ENCODE results near the gene COL20A1. TPM values are rescaled to one million over a fixed set of nuclear protein-coding genes. Genes with fewer than 3 reads are reported as not detected.

COL20A1 gene
- total RNA-seq, 4 donors from 2014 or later: not detected

DNA sequence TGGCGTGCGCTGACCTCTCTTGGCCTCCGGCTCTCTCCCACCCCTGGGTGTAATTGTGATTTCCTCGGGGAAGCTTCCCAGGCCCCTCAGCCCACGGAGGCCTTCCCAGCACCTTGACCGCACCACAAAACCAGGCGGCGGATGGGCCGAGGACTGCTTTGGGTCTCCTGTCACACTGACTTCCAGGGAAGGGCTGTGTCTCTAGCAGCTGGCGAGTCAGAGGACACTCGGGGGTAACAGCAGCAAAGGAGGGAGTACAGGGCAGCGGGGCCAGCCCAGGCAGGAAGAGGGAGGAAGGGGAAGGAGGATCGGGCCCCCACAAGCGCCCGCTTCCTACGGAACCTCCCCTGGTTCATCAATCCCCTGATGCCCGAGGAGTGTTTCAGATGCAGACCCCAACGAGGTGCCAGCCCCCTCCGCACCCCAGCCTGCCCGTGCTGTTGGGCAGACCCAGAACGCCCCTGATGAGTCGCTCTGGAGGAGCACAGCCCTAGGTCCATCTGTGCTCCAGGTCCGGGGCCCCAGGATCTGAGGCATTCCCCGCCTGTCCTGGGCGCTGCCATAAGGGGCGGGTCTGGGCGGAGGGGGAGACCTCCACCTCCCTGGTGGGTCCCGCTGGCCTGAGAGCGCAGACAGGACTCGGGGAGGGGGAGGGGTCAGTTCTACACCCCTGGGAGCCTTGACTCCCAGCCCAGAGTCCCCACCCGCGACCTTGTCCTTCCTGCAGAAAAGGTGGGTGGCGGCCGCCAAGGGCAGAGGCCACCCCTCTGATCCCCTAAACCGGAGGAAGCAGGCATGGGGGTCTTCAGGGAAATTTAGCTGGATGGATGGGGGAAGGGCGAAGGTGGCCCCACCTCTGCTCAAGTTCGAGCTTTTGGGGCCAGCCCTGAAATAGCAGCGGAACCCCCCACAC lies 67.2 kb downstream of the COL20A1 start:
- TF ChIP-seq CTCF (IDR thresholded peaks at IDR 0.05): no peak
- DNase-seq (ENCODE audit: low spot score) (no peak), ATAC-seq (ENCODE audit: low FRiP score) (no peak)

GRCh38 chr20:63360850-63361518 lies 68.0 kb downstream of the COL20A1 start, which contains the start of gene CHRNA4:
CHRNA4 (minus strand) TSS chr20:63361349; CDS start chr20:63361165, 184 bp downstream.
- no peak for TF ChIP-seq CTCF (IDR thresholded peaks at IDR 0.05)
- ATAC-seq (ENCODE audit: low FRiP score) (no peak), DNase-seq (ENCODE audit: low spot score) (no peak)

DNA sequence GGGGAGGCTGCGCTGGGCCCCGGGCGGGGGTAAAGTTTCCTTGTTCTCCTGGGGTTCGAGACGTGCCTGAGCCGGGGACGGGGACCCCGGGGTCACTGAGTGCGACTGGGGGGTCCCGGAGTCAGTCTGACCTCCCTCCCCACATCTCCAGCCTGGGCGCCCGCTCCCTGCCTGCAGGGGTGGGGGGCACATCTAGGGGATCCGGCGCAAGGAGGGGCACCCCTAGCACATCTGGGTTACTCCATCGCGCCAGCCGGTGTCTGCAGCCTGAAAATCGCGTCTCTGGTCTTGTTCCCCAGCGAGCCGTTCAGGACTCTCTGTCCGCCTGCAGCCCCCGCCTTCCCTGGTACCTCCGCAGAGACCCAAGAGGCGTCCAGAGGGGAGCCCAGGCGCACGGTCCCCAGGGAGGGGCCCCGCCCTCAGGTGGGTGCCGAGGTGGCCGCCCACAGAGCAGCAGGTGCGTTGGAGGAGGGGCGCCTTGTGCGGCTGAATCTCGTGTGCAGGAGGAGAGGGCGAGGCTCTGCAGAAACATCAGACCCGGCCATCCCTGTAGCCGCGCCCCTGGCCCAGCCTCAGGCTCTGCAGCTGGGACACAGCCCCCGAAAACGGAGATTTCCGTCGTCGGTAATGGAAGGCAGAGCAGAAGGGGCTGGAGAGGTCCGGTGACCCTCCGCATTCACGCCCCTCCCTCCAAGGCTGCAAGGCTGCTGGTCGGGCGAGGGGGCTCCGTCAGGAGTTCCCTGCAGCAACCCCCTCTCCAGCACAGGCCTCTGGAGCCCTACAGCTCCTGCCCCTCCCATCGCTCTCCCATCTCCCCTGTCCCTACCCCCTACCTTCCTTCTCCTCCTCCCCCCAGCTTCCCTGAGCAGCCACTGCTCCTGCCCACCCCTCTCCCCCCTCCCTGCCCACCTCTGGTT lies 68.8 kb downstream of the COL20A1 start:
- TF ChIP-seq CTCF (IDR thresholded peaks at IDR 0.05): no peak
- DNase-seq (ENCODE audit: low spot score) (no peak), ATAC-seq (ENCODE audit: low FRiP score) (no peak)

- no peak for ATAC-seq (ENCODE audit: low FRiP score)
- no peak for TF ChIP-seq CTCF (IDR thresholded peaks at IDR 0.05)
- DNase-seq (ENCODE audit: low spot score): no peak
These were observed 69.5 kb downstream of the COL20A1 start for GRCh38 chr20:63362436-63363009.

- no peak for DNase-seq (ENCODE audit: low spot score)
- ATAC-seq (ENCODE audit: low FRiP score): no peak
- no peak for TF ChIP-seq CTCF (IDR thresholded peaks at IDR 0.05)
These were observed 70.3 kb downstream of the COL20A1 start for GRCh38 chr20:63363013-63363957.
